A549 (cell line): ENCODE results near the gene SLC35A2. TPM values are rescaled to one million over a fixed set of nuclear protein-coding genes. Genes with fewer than 3 reads are reported as not detected.
"Not testable (repeated sequence)": the region's sequence is repeated elsewhere in the genome, so short reads cannot be mapped to it uniquely, and the experiment has no call there.

Experiments used
- ATAC-seq, 2 experiments: fragments of 200-7000 bp in 1 of 2; fragments of >200 bp in 1 of 2; cut with Nextera tagmentation in 1 of 2; cut with Tn5 transposase in 1 of 2; 3 replicates each; pipeline versions ENCODE4 v1.8.0 to v1.9.1; 2018 to 2020; ENCODE audit warnings: mild to moderate bottlenecking in 1 of 2, moderate library complexity in 1 of 2
- CTCF ChIA-PET: fragments of 300-600 bp; sonication (Branson Sonifier 250); formaldehyde crosslinking; extraction: SDS; loops from one replicate; lab custom pipeline; 2021; ENCODE audit warnings: antibody characterized with exemption, inconsistent platforms; lab: Yijun Ruan, JAX
- POLR2A ChIA-PET: fragments of 350-600 bp; formaldehyde crosslinking; extraction: SDS; loops from one replicate; lab custom pipeline; 2021; ENCODE audit warnings: antibody characterized with exemption, inconsistent platforms; lab: Yijun Ruan, JAX
- DNase-seq, 2 experiments: peaks; one replicate each; pipeline versions ENCODE4 v3.0.0 to v3.0.0-alpha.2; 2011 to 2016; ENCODE audit warnings: low read depth in 1 of 2, low spot score in 1 of 2
- FAIRE-seq: peaks from 2 replicates; lab custom pipeline; 2011; peaks lifted over from hg19 to GRCh38; lab: Jason Lieb, UNC
- H3K27ac ChIP-seq, 2 experiments: fragments of >200 bp; sonication (Bioruptor Twin); formaldehyde crosslinking; 3 replicates each; pipeline ENCODE4 v1.5.1; 2016 to 2017
- H3K4me1 ChIP-seq: fragments of >200 bp; sonication (Bioruptor Twin); formaldehyde crosslinking; 3 replicates; pipeline ENCODE4 v1.6.1; 2016
- H3K4me2 ChIP-seq: fragments of >200 bp; sonication (Bioruptor Twin); formaldehyde crosslinking; 3 replicates; pipeline ENCODE4 v1.6.1; 2016
- H3K4me3 ChIP-seq: fragments of >200 bp; sonication (Bioruptor Twin); formaldehyde crosslinking; 3 replicates; pipeline ENCODE4 v1.5.1; 2016
- H3K9me3 ChIP-seq: fragments of >200 bp; sonication (Bioruptor Twin); formaldehyde crosslinking; 3 replicates; pipeline ENCODE4 v1.6.1; 2016
- BCL3 ChIP-seq: fragments of >200 bp; sonication (Bioruptor Twin); formaldehyde crosslinking; IDR thresholded peaks from 3 replicates; pipeline ENCODE4 v1.6.1; 2016
- CBX8 ChIP-seq: fragments of 200-600 bp; sonication (generic); IDR thresholded peaks from 2 replicates; pipeline ENCODE4 v1.6.1; 2016
- CEBPB ChIP-seq, 2 experiments: fragments of >200 bp in 1 of 2; sonication (Bioruptor Twin) in 1 of 2; formaldehyde crosslinking in 1 of 2; IDR thresholded peaks; 2 replicates each; pipeline ENCODE4 v1.6.1; 2012 to 2016
- EHF ChIP-seq: fragments of 250-450 bp; sonication (Bioruptor Pico); IDR thresholded peaks from 2 replicates; pipeline ENCODE4 v1.5.0; 2020; ENCODE audit warnings: mild to moderate bottlenecking
- EHMT2 ChIP-seq: fragments of 200-600 bp; sonication (generic); IDR thresholded peaks from 2 replicates; pipeline ENCODE4 v1.6.1; 2016; ENCODE audit warnings: antibody characterized with exemption, low read depth, mild to moderate bottlenecking, moderate library complexity
- ESRRA ChIP-seq: fragments of 150-350 bp; IDR thresholded peaks from 2 replicates; pipeline ENCODE4 v1.6.1; 2014; ENCODE audit warnings: mild to moderate bottlenecking, low read length, borderline replicate concordance
- FOSB ChIP-seq: fragments of 250-450 bp; sonication (Bioruptor Pico); IDR thresholded peaks from 2 replicates; pipeline ENCODE4 v1.5.0; 2020; ENCODE audit warnings: mild to moderate bottlenecking, moderate library complexity
- FOXS1 ChIP-seq: fragments of 250-450 bp; sonication (Bioruptor Pico); IDR thresholded peaks from 2 replicates; pipeline ENCODE4 v1.5.0; 2020; ENCODE audit warnings: mild to moderate bottlenecking, moderate library complexity
- GATA3 ChIP-seq: IDR thresholded peaks from 2 replicates; pipeline ENCODE4 v1.6.1; 2012; ENCODE audit warnings: borderline replicate concordance
- HDAC2 ChIP-seq: fragments of 200-600 bp; sonication (generic); IDR thresholded peaks from 2 replicates; pipeline ENCODE4 v1.6.1; 2016
- HOXB13 ChIP-seq: fragments of 250-450 bp; sonication (Bioruptor Pico); IDR thresholded peaks from 2 replicates; pipeline ENCODE4 v1.5.0; 2020; ENCODE audit warnings: low read depth, mild to moderate bottlenecking, moderate library complexity
- MAX ChIP-seq: IDR thresholded peaks from 2 replicates; pipeline ENCODE4 v1.6.1; 2012
- MYC ChIP-seq: IDR thresholded peaks from 2 replicates; pipeline ENCODE4 v1.6.1; 2012; ENCODE audit warnings: mild to moderate bottlenecking, inconsistent platforms, low read length, improper control_type of control experiment, borderline replicate concordance
- NR3C1 ChIP-seq: fragments of >200 bp; sonication (Bioruptor Twin); formaldehyde crosslinking; IDR thresholded peaks from 3 replicates; pipeline ENCODE4 v1.6.1; 2017
- PHF8 ChIP-seq: fragments of 200-600 bp; sonication (generic); IDR thresholded peaks from 2 replicates; pipeline ENCODE4 v1.6.1; 2016; ENCODE audit warnings: low read depth, mild to moderate bottlenecking, antibody characterized with exemption, moderate library complexity, borderline replicate concordance
- POLR2A ChIP-seq: IDR thresholded peaks from 2 replicates; pipeline ENCODE4 v1.6.1; 2012; ENCODE audit warnings: mild to moderate bottlenecking, low read length
- POLR2AphosphoS2 ChIP-seq: conservative IDR thresholded peaks from 2 replicates; pipeline ENCODE4 v1.6.1; 2012; ENCODE audit warnings: low read length, improper control_type of control experiment, inconsistent platforms
- RARB ChIP-seq: fragments of 250-450 bp; sonication (Bioruptor Pico); IDR thresholded peaks from 2 replicates; pipeline ENCODE4 v1.8.0; 2021; ENCODE audit warnings: mild to moderate bottlenecking, moderate library complexity
- TFCP2L1 ChIP-seq: fragments of 250-450 bp; sonication (Bioruptor Pico); IDR thresholded peaks from 2 replicates; pipeline ENCODE4 v1.5.0; 2021; ENCODE audit warnings: mild to moderate bottlenecking
- ZSCAN20 ChIP-seq: fragments of 250-450 bp; sonication (Bioruptor Pico); IDR thresholded peaks from 2 replicates; pipeline ENCODE4 v1.8.0; 2022; ENCODE audit warnings: mild to moderate bottlenecking, moderate library complexity
- WGBS: methylation state at CpG from one replicate; pipeline ENCODE4 v1.1.6; 2017; ENCODE audit errors: missing lambda C conversion rate; 5-methylcytosine and 5-hydroxymethylcytosine counted together
- polyA plus RNA-seq, 4 experiments: library from polyadenylated mRNA; depleted of rRNA in 3 of 4; stranded (reverse); fragments of >200 nt; fragmentation: RNase III in 1 of 4; extraction: RNeasy Plus Mini Kit Qiagen cat#74134 plus additional on column Dnase treatment in 1 of 4; gene quantifications; 2 replicates in 3 of 4; 3 replicates in 1 of 4; pipeline ENCODE4 v1.2.3, GENCODE V29; 2011 to 2017
- TF ChIP-seq, protein P1 (sequence below): fragments of >200 bp; sonication (Bioruptor Twin); formaldehyde crosslinking; IDR thresholded peaks from 3 replicates; pipeline ENCODE4 v1.5.1; 2016
- TF ChIP-seq, protein P2 (sequence below): fragments of 250-450 bp; sonication (Bioruptor Pico); IDR thresholded peaks from 2 replicates; pipeline ENCODE4 v1.5.0; 2020; ENCODE audit warnings: low read depth, mild to moderate bottlenecking, moderate library complexity

Gene SLC35A2
- polyA plus RNA-seq, 2 of the 4 experiments (the other 2 are of a cell fraction): 39.4 to 50.2 TPM

DNA sequence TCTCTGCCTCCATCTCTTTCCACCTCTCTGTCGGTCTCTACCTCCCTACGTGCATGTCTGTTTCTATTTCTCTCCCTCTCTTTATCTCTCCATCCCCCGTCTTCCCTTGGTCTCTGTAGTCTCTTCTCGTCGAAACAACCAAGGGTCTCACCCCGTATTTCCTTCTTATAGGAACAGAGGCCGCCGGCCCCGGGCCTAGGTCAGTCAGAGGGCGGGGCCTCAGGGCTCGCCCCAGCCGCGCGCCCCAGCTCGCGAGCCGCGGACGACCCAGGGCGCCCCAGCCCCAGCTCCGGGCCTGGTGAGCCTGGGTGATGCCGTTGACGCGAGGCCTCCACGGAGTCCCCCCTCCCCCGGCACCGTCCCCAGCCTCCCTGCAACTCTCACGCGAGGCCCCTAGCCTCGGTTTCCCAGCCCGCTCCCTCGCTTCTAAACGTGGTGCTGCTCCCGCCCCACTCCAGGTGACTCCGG is 20.5 kb downstream of the SLC35A2 start:
- Histone ChIP-seq H3K4me2 (peak overlapping the region; percentile 91), H3K9me3 (no peaks in the 10 kb centered on the region), H3K27ac (peak overlapping the region; percentile 88 to 99), H3K4me3 (peak overlapping the region; percentile 85), H3K4me1 (0 out of 3 replicates have a peak, but pooled peaks cover 7% of the 10 kb centered on the region)
- no peak for DNase-seq
- CTCF ChIA-PET: interaction anchor here (0.6 to 3.2 kb wide), 16 partner anchors 9 to 259 kb away, joined by 3 to 14 read pairs (median 4); partner anchors contain the start of gene SLC35A2
- TF ChIP-seq MAX (0 out of 2 replicates have a peak, but pooled peaks have one; percentile 18), CBX8 (no peak), EHF (CRISPR knock-in tag) (no peak)
- POLR2A ChIA-PET: interaction anchor here (0.5 to 2.3 kb wide), 7 partner anchors 9 to 55 kb away, joined by 3 to 12 read pairs (median 7); partner anchors contain the start of genes PCSK1N and SLC35A2
- WGBS: 18% methylated on average over 8 of the region's 35 CpGs
- FAIRE-seq: no peak
- ATAC-seq: peak; percentile 75 to 76

- FAIRE-seq (no peak), ATAC-seq (peak in 1 of 2 experiments; percentile 2; a peak in 1 of 6 replicates)
- peak overlapping the region; percentile 88 to 99 for H3K27ac ChIP-seq
- H3K4me3 ChIP-seq: peak overlapping the region; percentile 85
- POLR2A ChIA-PET: interaction anchor here (0.8 to 2.3 kb wide), 4 partner anchors 8 to 27 kb away, joined by 3 to 12 read pairs (median 8); partner anchors contain the start of gene SLC35A2
- CTCF ChIA-PET: interaction anchor here (0.9 to 2.1 kb wide), 4 partner anchors 17 to 154 kb away, joined by 3 to 12 read pairs (median 4); no protein-coding TSS in a partner anchor
- peak overlapping the region; percentile 91 for H3K4me2 ChIP-seq
- 0 out of 3 replicates have a peak, but pooled peaks cover 7% of the 10 kb centered on the region for H3K4me1 ChIP-seq
- TF ChIP-seq ZSCAN20 (CRISPR knock-in tag) (no peak), HDAC2 (no peak), TFCP2L1 (CRISPR knock-in tag) (no peak)
- TF ChIP-seq, all 56 proteins: peak for 0
- no peak for DNase-seq
- 80% methylated on average over 15 of the region's 15 CpGs for WGBS
- no peaks in the 10 kb centered on the region for H3K9me3 ChIP-seq
These were observed 21.0 kb downstream of the SLC35A2 start for GRCh38 chrX:48890296-48890925.

GRCh38 chrX:48886586-48886985 is 24.9 kb downstream of the SLC35A2 start:
- peak; percentile 39 for FAIRE-seq
- 58% methylated on average over 5 of the region's 5 CpGs for WGBS
- H3K4me3 ChIP-seq, ATAC-seq, H3K27ac ChIP-seq, POLR2A ChIA-PET, DNase-seq, H3K9me3 ChIP-seq, H3K4me1 ChIP-seq, H3K4me2 ChIP-seq: not testable (repeated sequence)
- CTCF ChIA-PET: interaction anchor here (0.7 to 1.3 kb wide), 2 partner anchors 11 to 29 kb away, joined by 3 read pairs; partner anchors contain the start of genes PQBP1 and TIMM17B

- peak; percentile 85 to 94 for ATAC-seq
- WGBS: 31% methylated on average over 10 of the region's 10 CpGs
- peak in 1 of 2 experiments; percentile 64 for DNase-seq
- peak; percentile 89 for FAIRE-seq
- H3K9me3 ChIP-seq: no peaks in the 10 kb centered on the region
- CTCF ChIA-PET: interaction anchor here (1.1 kb wide), 1 partner anchor 16 kb away, joined by 3 read pairs; no protein-coding TSS in a partner anchor
- H3K4me3 ChIP-seq: no peak overlapping the region
- POLR2A ChIA-PET: interaction anchor here (0.6 kb wide), 1 partner anchor 14 kb away, joined by 3 read pairs; the partner anchor contains the start of genes PQBP1 and TIMM17B
- peak overlapping the region; percentile 45; the same call in 2 of the 3 replicates for H3K4me2 ChIP-seq
- TF ChIP-seq CEBPB (IDR thresholded peaks at IDR 0.05) (no peak), GATA3 (no peak), FOSB (no peak), RARB (CRISPR knock-in tag) (no peak), MYC (no peak), ESRRA (no peak), PHF8 (no peak), BCL3 (no peak), NR3C1 (no peak), FOXS1 (CRISPR knock-in tag) (no peak), POLR2A (no peak), HOXB13 (CRISPR knock-in tag) (no peak), POLR2AphosphoS2 (no peak), HDAC2 (no peak), EHMT2 (no peak)
- TF ChIP-seq, protein P1, sequence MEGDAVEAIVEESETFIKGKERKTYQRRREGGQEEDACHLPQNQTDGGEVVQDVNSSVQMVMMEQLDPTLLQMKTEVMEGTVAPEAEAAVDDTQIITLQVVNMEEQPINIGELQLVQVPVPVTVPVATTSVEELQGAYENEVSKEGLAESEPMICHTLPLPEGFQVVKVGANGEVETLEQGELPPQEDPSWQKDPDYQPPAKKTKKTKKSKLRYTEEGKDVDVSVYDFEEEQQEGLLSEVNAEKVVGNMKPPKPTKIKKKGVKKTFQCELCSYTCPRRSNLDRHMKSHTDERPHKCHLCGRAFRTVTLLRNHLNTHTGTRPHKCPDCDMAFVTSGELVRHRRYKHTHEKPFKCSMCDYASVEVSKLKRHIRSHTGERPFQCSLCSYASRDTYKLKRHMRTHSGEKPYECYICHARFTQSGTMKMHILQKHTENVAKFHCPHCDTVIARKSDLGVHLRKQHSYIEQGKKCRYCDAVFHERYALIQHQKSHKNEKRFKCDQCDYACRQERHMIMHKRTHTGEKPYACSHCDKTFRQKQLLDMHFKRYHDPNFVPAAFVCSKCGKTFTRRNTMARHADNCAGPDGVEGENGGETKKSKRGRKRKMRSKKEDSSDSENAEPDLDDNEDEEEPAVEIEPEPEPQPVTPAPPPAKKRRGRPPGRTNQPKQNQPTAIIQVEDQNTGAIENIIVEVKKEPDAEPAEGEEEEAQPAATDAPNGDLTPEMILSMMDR: no peak
- TF ChIP-seq, protein P2, sequence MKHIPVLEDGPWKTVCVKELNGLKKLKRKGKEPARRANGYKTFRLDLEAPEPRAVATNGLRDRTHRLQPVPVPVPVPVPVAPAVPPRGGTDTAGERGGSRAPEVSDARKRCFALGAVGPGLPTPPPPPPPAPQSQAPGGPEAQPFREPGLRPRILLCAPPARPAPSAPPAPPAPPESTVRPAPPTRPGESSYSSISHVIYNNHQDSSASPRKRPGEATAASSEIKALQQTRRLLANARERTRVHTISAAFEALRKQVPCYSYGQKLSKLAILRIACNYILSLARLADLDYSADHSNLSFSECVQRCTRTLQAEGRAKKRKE (CRISPR knock-in tag): no peak
- H3K27ac ChIP-seq: no peak overlapping the region
- H3K4me1 ChIP-seq: peaks cover 5% of the 10 kb centered on the region; the same call in 1 of the 3 replicates
These were observed 27.7 kb downstream of the SLC35A2 start for GRCh38 chrX:48883729-48884128.

DNA sequence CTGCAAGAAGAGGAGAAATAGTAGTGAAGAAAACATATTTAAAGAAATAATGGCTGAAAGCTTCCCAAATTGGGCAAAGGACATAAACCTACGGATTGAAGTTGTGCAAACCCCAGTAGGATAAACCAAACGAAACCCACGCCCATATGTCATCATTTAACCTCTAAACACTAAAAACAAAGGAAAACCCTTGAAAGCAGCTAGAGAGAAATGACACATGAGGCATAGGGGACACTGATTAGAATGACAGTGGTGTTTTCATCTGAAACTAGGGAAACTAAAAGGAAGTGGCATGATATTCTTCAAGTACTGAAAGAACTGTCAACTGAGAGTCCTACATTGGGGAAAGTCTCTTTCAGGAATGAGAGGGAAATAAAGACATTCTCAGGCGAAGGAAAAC is 34.5 kb downstream of the SLC35A2 start:
- H3K4me3 ChIP-seq, POLR2A ChIA-PET, CTCF ChIA-PET, H3K4me2 ChIP-seq, H3K4me1 ChIP-seq, DNase-seq, H3K9me3 ChIP-seq, H3K27ac ChIP-seq, ATAC-seq: not testable (repeated sequence)
- 24% methylated on average over 4 of the region's 4 CpGs for WGBS
- FAIRE-seq: peak; percentile 46
